Measurements from ENCODE around the gene CFAP299.

DNA sequence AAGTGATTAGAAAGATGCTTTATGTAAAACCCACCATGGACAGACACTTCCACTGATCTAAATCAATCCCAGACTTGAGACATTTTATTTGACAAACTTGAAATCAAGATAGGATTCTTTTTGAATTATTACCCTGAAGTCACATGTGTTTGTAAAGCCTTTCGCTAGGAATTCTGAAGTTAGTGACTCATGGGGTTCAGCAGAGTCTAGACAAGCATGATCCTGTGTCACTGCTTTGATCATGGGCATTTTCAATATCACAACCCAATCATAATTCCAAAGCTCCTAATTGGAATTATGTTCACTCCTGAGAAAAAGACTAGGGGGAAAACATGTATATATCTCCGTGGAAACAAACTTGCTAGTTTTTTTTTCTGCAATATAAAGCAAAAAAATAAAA is 627.5 kb downstream of the CFAP299 start:
- TF ChIP-seq, protein P1, sequence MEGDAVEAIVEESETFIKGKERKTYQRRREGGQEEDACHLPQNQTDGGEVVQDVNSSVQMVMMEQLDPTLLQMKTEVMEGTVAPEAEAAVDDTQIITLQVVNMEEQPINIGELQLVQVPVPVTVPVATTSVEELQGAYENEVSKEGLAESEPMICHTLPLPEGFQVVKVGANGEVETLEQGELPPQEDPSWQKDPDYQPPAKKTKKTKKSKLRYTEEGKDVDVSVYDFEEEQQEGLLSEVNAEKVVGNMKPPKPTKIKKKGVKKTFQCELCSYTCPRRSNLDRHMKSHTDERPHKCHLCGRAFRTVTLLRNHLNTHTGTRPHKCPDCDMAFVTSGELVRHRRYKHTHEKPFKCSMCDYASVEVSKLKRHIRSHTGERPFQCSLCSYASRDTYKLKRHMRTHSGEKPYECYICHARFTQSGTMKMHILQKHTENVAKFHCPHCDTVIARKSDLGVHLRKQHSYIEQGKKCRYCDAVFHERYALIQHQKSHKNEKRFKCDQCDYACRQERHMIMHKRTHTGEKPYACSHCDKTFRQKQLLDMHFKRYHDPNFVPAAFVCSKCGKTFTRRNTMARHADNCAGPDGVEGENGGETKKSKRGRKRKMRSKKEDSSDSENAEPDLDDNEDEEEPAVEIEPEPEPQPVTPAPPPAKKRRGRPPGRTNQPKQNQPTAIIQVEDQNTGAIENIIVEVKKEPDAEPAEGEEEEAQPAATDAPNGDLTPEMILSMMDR (IDR thresholded peaks at IDR 0.05; ENCODE audit: insufficient read depth, low read depth, low read length), result no peak
- no peak for TF ChIP-seq EZH2 (IDR thresholded peaks at IDR 0.05; ENCODE audit: insufficient read depth, low read length)
